Right renal cortex interstitium (tissue), 3 donors: Measurements from ENCODE around the gene ARFIP1. TPM values are rescaled to one million over a fixed set of nuclear protein-coding genes. Genes with fewer than 3 reads are reported as not detected.

ENCODE experiments used
- DNase-seq, 3 donors: peaks; one replicate each; pipeline ENCODE4 v3.0.0-alpha.2; 2013; ENCODE audit warnings: low read depth in 3 of 3, low spot score in 2 of 3
- polyA plus RNA-seq, 3 donors: library from polyadenylated mRNA; unstranded; fragments of 120-200 nt; gene quantifications; one replicate each; pipeline ENCODE4 v1.2.1, GENCODE V29; 2013; ENCODE audit not compliant: insufficient read length in 3 of 3

Gene ARFIP1
- polyA plus RNA-seq, 3 donors, result 41.7 to 45.1 (median 43.3) TPM

GRCh38 chr4:152784490-152785350, 5.0 kb downstream of the ARFIP1 start:
- no peak for DNase-seq

- DNase-seq, result no peak
Observed at GRCh38 chr4:152785639-152786615, 6.2 kb downstream of the ARFIP1 start.

- no peak for DNase-seq
Observed at GRCh38 chr4:152786627-152787026, 6.9 kb downstream of the ARFIP1 start.

- DNase-seq, result no peak
Observed at GRCh38 chr4:152795891-152796290, 16.1 kb downstream of the ARFIP1 start.

- DNase-seq, result no peak
Observed at GRCh38 chr4:152803541-152803940, 23.8 kb downstream of the ARFIP1 start.

GRCh38 chr4:152805071-152805650, 25.4 kb downstream of the ARFIP1 start:
- DNase-seq, result no peak

- peak in 1 of 3 donors; percentile 7 for DNase-seq
Observed at GRCh38 chr4:152805818-152806217, 26.1 kb downstream of the ARFIP1 start.

GRCh38 chr4:152806501-152807125, 26.9 kb downstream of the ARFIP1 start:
- DNase-seq, result no peak

- no peak for DNase-seq
Observed at GRCh38 chr4:152807294-152807829, 27.6 kb downstream of the ARFIP1 start.

GRCh38 chr4:152808670-152809069, 28.9 kb downstream of the ARFIP1 start:
- no peak for DNase-seq

- DNase-seq, result peak in 1 of 3 donors; percentile 8
Observed at GRCh38 chr4:152810715-152811287, 31.0 kb downstream of the ARFIP1 start.

- DNase-seq, result no peak
Observed at GRCh38 chr4:152815078-152815477, 35.3 kb downstream of the ARFIP1 start.

- DNase-seq, result no peak
Observed at GRCh38 chr4:152817331-152817730, 37.6 kb downstream of the ARFIP1 start.

GRCh38 chr4:152819026-152819645, 39.4 kb downstream of the ARFIP1 start:
- no peak for DNase-seq

GRCh38 chr4:152820073-152820472, 40.3 kb downstream of the ARFIP1 start:
- DNase-seq, result no peak

- no peak for DNase-seq
Observed at GRCh38 chr4:152822323-152822722, 42.6 kb downstream of the ARFIP1 start.

- DNase-seq, result no peak
Observed at GRCh38 chr4:152824561-152824960, 44.8 kb downstream of the ARFIP1 start.

GRCh38 chr4:152825336-152825735, 45.6 kb downstream of the ARFIP1 start:
- no peak for DNase-seq

- DNase-seq, result no peak
Observed at GRCh38 chr4:152828122-152828521, 48.4 kb downstream of the ARFIP1 start.
